HG03097 (cell line): ENCODE measurements around the gene ETFRF1.

Experiments used
- ATAC-seq: cut with Tn5 transposase; IDR thresholded peaks from one replicate; pipeline ENCODE4 v1.9.1; 2021; ENCODE audit not compliant: unreplicated experiment, low FRiP score

Gene ETFRF1

DNA sequence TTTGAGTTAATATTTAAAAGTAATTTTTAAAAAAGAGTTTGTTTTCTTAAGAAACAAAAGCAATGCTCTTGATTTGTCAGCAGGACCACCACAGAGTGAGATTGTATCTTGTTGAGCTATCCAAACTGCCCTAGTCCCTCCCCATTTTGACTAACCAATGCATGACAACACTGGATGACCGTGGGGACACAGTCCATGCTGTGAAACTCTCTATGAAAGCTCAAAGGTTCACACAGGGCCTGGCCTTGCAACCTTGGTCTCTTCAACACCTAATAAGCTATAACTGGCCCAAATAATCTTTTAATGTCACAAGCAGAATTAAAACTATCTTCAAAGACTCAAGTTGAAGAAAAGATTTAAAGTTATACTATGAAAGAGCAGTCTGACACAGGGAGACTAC is 13.5 kb downstream of the ETFRF1 start:
- ATAC-seq: no peak

GRCh38 chr12:25213338-25213737 is 18.3 kb downstream of the ETFRF1 start:
- no peak for ATAC-seq

- ATAC-seq: no peak
Measured at GRCh38 chr12:25236190-25236589, 41.2 kb downstream of the ETFRF1 start.

GRCh38 chr12:25236626-25237025 is 41.6 kb downstream of the ETFRF1 start:
- ATAC-seq: no peak

DNA sequence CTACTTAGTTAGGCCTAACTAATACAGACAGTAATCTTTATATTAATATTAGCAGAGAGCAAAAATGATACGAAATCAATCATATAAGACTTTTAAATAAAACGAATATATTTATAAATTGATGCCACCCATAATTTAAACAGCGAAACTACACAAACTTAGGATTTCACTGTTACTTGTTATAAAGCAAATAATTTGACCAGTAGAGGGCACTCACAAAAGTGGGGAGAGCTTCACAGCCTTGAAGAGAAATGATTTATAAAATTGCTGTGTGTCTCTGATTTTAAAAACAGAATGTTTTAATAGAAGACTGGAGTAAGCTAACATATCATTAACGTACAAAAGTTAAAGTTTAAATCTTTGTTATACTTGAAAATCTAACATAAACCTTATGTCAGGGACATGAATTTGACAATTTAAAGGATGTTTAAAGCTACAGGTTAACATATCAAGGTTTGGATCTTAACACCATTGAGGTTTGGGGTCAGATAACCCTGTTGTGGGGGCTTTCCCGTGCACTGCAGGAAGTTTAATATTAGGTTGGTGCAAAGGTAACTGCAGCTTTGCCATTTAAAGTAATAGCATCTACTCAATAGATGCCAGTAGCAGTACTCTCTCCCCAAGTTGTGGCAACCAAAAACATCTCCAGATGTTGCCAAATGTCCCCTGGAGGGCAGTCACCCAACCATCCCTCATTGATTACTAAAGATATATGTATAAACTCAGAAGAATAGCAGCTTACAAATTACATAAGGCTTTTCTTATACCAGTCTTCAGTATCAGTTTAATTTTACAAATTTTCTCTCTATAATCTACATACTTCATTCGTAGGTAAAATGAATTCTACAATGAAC is 46.4 kb downstream of the ETFRF1 start:
- ATAC-seq: peak; percentile 49

DNA sequence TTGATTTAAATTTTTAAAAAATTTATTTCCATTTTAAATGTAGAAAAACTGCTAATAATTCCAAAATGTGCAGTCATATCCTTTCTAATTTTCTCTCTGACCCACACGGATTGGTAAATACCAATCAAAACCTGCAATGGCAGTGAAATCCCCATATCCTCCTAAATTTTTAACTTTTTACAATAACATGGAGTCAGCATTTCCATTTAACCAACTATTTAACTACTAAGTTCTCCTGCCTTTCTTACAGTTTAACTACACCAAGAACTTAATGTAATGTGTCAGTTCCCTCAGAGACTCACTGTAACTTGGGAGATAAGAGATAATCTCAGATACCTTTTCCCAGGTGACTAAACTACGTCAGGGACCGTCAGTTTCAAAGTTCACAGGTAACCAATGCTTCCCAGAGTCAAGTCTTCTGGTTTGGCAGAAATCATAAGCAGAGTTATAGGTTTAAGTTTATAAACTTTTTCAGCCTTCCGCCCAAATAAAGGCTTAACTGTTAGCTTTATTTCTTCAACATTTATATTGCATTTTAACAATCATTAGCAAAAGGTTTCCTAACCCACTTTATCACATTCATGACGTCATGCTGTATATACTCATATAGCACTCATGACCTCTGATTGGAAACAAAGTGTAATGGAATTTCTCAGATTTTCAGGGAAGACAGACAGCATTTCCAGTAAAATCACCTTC is 48.1 kb downstream of the ETFRF1 start:
- ATAC-seq: no peak

- no peak for ATAC-seq
Measured at GRCh38 chr12:25243680-25243990, 48.6 kb downstream of the ETFRF1 start.

DNA sequence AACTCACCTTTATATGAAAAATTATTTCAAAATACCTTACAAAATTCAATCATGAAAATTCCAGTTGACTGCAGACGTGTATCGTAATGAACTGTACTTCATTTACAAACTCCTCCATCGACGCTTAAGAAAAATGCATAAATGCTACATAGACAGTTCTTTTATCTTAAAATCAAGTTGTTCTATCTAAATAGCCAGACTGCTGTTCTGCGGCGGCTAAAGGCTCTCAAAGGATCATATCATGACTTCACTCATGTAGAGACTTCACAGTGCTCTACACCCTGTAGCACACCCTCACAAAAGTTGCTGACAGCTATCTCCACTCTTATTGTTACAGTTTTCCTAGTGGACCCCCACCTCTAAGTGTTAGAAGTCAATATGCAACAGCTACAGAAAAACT is 50.5 kb downstream of the ETFRF1 start:
- no peak for ATAC-seq

DNA sequence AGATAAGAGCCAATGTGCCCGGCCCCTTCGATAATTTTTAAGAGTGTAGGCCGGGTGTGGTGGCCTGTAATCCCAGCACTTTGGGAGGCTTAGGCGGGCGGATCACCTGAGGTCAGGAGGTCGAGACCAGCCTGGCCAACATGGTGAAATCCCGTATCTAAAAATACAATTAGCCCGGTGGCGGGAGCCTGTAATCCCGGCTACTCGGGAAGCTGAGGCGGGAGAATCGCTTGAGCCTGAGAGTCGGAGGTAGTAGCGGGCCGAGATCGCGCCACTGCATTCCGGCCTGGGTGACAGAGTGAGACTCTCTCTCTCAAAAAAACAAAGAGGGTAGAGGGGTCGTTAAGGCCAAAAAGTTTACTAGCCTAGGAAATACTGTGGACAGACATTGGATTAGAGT is 53.1 kb downstream of the ETFRF1 start:
- ATAC-seq: no peak

DNA sequence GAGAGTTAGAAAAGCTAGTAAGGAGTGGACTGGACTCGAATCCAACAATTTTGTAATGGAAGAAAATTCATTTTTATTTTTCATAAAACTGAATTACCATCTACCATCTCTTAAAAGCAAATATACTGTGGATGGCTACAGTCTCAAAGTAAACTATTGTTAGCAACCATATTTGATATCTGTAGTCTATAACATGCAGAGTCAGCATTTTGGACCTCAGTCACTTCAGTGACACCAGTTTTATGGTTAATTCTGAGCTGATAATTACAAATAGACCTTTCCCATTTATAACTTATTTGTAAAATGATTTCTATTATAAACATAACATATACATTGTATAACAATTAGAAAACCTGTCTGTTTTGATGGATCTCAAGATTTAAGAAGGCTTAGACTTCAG is 53.7 kb downstream of the ETFRF1 start:
- ATAC-seq: no peak

- ATAC-seq: peak; percentile 35
Measured at GRCh38 chr12:25249931-25250738, 55.1 kb downstream of the ETFRF1 start.

DNA sequence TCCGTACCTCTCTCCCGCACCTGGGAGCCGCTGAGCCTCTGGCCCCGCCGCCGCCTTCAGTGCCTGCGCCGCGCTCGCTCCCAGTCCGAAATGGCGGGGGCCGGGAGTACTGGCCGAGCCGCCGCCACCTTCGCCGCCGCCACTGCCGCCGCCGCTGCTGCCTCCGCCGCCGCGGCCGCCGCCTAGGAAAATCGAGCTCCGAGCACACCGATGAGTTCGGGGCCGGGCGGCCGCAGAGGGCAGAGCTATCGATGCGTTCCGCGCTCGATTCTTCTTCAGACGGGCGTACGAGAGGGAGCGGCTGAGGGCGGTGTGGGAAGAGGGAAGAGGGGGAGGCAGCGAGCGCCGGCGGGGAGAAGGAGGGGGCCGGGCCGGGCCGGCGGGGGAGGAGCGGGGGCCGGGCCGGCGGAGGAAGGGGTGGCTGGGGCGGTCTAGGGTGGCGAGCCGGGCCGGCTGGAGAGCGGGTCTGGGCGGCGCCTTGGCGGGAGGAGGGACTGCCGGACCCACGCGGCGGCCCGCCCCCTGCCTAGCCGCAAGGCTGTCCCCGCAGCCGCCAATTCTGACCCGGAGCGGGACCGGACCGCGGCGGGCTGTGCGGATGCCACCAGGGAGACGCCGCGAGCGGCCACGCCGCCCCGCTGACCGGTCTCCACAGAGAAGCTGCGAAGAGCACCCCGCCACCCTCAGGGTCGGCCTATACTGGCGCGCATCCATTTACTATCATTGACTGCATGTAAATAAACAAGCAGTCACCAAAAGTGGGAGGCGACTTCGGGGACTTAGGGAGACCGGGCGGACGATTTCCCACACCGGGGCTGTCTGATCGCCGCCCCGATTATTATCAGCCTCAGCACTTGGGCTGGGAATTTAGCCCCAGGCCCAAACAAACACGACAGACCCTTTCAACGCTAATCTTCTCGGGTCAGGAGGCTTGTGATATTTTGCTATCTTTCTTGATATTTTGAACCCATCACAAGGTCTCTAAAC is 56.0 kb downstream of the ETFRF1 start, which contains the start of gene KRAS:
Gene KRAS, minus strand, starts transcription at position 186 of the 987 bp plus-strand sequence.
- peak; percentile 81 for ATAC-seq

- ATAC-seq: no peak
Measured at GRCh38 chr12:25251769-25252168, 56.7 kb downstream of the ETFRF1 start.

DNA sequence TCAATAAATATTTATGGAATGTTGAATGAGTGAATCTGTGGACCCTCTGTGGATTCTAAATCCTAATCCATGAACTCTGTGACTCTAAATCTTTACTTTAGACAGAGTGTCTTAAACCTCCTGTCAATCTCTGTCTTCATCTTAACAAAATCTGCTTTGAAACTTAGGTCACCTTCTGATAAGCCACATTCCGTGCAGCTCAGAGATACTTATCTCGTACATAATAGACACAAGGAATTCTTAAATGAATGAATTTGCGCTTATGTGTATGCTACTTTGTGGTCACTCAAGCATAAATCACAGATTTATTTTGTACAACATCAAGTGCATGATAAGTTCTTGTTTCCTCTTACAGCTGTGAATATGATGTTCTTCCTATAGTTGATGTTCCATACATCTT is 57.9 kb downstream of the ETFRF1 start:
- ATAC-seq: no peak

DNA sequence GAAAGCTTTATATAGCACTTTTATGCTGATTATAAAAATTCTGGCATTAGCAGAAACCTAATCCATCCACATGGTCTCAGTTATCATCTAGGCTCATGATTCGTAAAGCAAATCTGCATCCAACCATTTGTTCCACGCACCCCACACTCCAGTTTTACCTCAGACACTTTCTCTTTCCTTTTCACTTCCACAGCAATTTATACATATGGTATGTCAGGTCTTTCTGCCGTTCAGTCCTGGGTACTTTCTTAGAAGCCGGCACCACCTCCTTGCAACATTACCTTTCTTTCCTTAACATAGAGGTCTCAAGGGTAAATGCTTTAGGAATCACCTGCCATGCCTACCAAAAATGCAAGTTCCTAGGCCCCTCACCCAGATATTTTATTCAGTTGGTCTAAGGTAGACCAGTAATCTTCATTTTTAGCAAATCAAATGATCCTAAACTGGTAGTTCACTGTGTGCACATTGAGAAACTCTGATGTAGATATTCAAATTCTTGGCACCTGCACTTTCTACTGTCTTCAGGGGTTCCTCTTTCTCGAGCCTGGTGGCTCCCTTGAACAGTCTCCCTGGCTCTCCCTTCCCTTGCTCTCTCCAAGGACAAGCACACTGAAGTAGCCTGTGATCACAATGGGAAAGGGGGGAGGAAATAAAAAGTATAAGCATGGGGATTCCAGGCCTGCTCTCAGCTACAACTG is 58.5 kb downstream of the ETFRF1 start:
- no peak for ATAC-seq

GRCh38 chr12:25254271-25254880 is 59.3 kb downstream of the ETFRF1 start:
- no peak for ATAC-seq
